VCaP (cell line): ENCODE data around the gene C14orf93.

Experiments used
- H3K27ac ChIP-seq: fragments of 450-650 bp; 2 replicates; pipeline ENCODE4 v1.5.1; 2017
- CTCF ChIP-seq: fragments of 450-650 bp; conservative IDR thresholded peaks from 2 replicates; pipeline ENCODE4 v1.5.1; 2017; ENCODE audit warnings: mild to moderate bottlenecking, moderate library complexity

C14orf93 gene

GRCh38 chr14:23002592-23002991 is 7.4 kb downstream of the C14orf93 start:
- no peak overlapping the region for H3K27ac ChIP-seq
- TF ChIP-seq CTCF = no peak

GRCh38 chr14:23000860-23001259 is 9.1 kb downstream of the C14orf93 start:
- TF ChIP-seq CTCF = no peak
- peak overlapping the region; percentile 41 for H3K27ac ChIP-seq

- no peak overlapping the region for H3K27ac ChIP-seq
- TF ChIP-seq CTCF = no peak
Observed at GRCh38 chr14:22998329-22999012, 11.5 kb downstream of the C14orf93 start.

- no peak overlapping the region for H3K27ac ChIP-seq
- no peak for TF ChIP-seq CTCF
Observed at GRCh38 chr14:22997676-22998323, 12.1 kb downstream of the C14orf93 start.

GRCh38 chr14:22996768-22997654 is 12.9 kb downstream of the C14orf93 start:
- H3K27ac ChIP-seq = no peak overlapping the region
- no peak for TF ChIP-seq CTCF

GRCh38 chr14:22995889-22996625 is 13.9 kb downstream of the C14orf93 start:
- no peak overlapping the region for H3K27ac ChIP-seq
- no peak for TF ChIP-seq CTCF
